Uterus (tissue), 2 donors: ENCODE data around the gene NSL1.

Source experiments
- POLR2A ChIP-seq, 2 donors: fragments of 450-650 bp; IDR thresholded peaks; one replicate each; pipeline ENCODE4 v1.6.1; 2016; ENCODE audit warnings: antibody characterized with exemption in 2 of 2, mild to moderate bottlenecking in 1 of 2, moderate library complexity in 1 of 2
- TF ChIP-seq, protein P1 (sequence below), 4 experiments: fragments of 200-600 bp in 2 of 4; fragments of 450-650 bp in 2 of 4; sonication (generic) in 2 of 4; IDR thresholded peaks; one replicate each; pipeline ENCODE4 v1.5.1; 2016 to 2019; ENCODE audit warnings: antibody characterized with exemption in 4 of 4, mild to moderate bottlenecking in 2 of 4, moderate library complexity in 1 of 4

- TF ChIP-seq, protein P1, sequence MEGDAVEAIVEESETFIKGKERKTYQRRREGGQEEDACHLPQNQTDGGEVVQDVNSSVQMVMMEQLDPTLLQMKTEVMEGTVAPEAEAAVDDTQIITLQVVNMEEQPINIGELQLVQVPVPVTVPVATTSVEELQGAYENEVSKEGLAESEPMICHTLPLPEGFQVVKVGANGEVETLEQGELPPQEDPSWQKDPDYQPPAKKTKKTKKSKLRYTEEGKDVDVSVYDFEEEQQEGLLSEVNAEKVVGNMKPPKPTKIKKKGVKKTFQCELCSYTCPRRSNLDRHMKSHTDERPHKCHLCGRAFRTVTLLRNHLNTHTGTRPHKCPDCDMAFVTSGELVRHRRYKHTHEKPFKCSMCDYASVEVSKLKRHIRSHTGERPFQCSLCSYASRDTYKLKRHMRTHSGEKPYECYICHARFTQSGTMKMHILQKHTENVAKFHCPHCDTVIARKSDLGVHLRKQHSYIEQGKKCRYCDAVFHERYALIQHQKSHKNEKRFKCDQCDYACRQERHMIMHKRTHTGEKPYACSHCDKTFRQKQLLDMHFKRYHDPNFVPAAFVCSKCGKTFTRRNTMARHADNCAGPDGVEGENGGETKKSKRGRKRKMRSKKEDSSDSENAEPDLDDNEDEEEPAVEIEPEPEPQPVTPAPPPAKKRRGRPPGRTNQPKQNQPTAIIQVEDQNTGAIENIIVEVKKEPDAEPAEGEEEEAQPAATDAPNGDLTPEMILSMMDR (IDR thresholded peaks at IDR 0.05), result no peak
- no peak for TF ChIP-seq POLR2A (IDR thresholded peaks at IDR 0.05)
Measured at GRCh38 chr1:212827831-212828278, 36.3 kb upstream of the NSL1 start.
